AG09309 (cell line): Measurements from ENCODE around the gene FAM120C.

ENCODE experiments used
- DNase-seq: peaks from one replicate; pipeline ENCODE4 v3.0.0-alpha.2; 2010; ENCODE audit warnings: low read depth
- H3K4me3 ChIP-seq: 2 replicates; pipeline ENCODE4 v1.5.1; 2011; ENCODE audit warnings: mild to moderate bottlenecking, low read depth, low read length, moderate library complexity; ENCODE audit not compliant: control insufficient read depth
- TF ChIP-seq, protein P1 (sequence below): IDR thresholded peaks from 2 replicates; pipeline ENCODE4 v1.5.1; 2011; ENCODE audit warnings: mild to moderate bottlenecking, low read depth, low read length, inconsistent platforms; ENCODE audit not compliant: insufficient read depth, control insufficient read depth; ENCODE audit errors: missing control alignments

The FAM120C gene

DNA sequence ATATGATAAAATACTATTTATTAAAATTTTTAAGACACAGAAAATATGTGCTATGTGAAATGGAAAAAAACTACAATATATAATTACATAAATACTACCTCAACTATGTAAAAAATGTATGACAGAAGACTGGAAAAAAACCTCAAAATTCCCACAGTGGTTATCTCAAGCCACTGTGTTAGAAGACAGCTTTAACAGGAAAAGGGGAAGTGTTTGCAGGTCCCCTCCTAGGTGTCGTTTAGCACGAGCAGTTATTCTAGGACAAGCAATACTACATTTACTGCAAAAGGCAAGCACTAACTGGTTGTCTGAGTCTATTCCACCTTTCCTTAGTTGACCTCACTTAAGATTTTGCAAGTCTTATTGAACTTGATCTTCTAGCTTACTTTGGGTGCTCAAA lies 93.9 kb downstream of the FAM120C start:
- no peak for DNase-seq
- no peak overlapping the region for H3K4me3 ChIP-seq
- TF ChIP-seq, protein P1, sequence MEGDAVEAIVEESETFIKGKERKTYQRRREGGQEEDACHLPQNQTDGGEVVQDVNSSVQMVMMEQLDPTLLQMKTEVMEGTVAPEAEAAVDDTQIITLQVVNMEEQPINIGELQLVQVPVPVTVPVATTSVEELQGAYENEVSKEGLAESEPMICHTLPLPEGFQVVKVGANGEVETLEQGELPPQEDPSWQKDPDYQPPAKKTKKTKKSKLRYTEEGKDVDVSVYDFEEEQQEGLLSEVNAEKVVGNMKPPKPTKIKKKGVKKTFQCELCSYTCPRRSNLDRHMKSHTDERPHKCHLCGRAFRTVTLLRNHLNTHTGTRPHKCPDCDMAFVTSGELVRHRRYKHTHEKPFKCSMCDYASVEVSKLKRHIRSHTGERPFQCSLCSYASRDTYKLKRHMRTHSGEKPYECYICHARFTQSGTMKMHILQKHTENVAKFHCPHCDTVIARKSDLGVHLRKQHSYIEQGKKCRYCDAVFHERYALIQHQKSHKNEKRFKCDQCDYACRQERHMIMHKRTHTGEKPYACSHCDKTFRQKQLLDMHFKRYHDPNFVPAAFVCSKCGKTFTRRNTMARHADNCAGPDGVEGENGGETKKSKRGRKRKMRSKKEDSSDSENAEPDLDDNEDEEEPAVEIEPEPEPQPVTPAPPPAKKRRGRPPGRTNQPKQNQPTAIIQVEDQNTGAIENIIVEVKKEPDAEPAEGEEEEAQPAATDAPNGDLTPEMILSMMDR = no peak

DNA sequence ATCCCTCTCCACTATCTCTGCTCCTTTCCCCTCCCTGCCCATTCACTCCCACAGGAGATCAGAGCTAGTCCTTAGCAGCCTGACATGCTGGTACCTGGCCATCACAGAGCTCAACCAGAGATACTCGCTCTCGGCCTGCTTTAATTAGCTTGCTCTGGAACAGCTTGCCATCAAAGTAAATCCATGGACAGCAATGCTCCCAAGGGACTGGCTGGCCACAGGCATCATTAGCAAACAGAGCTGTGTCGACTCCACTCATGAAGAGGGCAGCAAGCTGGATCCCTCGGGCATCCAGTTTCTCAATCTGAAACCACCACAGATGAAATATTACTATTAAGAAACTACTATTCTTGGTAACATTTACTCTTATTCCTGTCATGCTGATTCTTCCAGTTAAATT lies 95.4 kb downstream of the FAM120C start:
- no peak overlapping the region for H3K4me3 ChIP-seq
- no peak for DNase-seq
- TF ChIP-seq, protein P1 = no peak

DNA sequence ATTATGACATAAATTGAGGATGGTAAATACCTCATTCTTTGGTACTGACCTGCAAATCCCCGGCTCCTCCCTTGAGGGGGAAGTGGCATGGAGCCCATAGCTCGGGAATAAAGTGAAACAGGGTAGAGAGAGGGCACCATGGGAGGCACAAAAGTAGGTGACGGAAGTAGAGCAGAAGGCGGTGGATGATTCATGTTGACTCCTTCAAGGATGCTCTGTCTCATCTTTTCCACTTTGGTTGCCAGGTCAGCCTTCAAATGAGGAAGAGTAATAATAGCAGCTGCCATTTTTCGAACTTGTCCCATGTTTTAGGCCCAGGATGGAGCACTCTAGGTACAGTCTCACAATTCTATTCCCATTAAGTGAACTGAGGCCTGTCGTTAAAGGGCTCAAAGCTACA lies 97.4 kb downstream of the FAM120C start:
- no peak overlapping the region for H3K4me3 ChIP-seq
- no peak for DNase-seq
- TF ChIP-seq, protein P1 = no peak

DNA sequence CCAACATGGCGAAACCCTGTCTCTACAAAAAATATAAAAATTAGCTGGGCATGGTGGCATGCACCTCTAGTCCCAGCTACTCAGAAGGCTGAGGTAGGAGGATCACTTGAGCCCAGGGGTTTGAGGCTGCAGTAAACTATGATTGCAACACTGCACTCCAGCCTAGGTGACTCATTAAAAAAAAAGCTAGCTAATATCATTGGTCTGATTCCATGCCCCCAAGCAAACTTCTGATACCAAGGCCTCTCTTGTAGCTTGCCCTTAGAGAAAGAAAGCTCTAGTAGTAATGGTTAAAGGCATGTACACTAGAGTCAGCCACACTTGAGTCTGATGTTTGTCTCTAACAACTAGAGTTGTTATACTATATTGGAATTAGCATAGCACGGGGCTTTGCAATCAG lies 106.2 kb downstream of the FAM120C start:
- H3K4me3 ChIP-seq = no peak overlapping the region
- TF ChIP-seq, protein P1 = no peak
- DNase-seq = peak; percentile 25

DNA sequence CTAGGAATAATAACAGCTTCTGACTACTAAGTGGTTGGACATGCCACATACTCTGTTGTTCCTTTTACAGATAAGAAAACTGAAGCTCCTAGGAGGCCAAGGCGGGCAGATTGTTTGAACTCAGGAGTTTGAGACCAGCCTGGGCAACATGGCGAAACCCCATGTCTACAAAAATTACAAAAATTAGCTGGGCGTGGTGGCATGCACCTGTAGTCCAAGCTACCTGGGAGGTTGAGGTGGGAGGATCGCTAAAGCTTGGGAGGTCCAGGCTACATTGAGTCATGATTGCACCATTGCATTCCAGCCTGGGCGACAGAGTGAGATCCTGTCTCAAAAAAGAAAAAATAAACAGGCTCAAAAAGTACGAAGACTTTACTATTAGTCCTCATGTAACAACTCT lies 108.2 kb downstream of the FAM120C start:
- TF ChIP-seq, protein P1 = no peak
- no peak overlapping the region for H3K4me3 ChIP-seq
- no peak for DNase-seq

DNA sequence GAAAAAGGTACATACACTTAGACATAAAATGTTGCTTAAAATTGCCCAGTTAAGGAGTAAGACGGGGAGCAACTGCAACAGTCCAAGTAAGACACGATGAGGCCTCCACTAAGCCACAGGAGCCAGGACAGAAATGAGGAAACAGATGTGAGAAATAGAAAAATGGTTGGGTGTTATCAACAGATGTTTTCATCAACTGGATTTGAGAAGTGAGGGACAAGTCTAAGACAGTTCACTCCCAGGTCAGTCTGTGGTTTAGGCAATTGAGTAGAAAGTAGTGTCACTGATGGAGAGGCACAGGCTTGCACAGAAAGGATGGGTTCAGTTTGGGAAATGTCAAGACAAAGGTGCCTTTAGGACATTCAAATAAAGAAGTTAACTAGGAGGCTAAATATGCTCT lies 115.3 kb downstream of the FAM120C start:
- TF ChIP-seq, protein P1 = no peak
- DNase-seq = no peak
- no peak overlapping the region for H3K4me3 ChIP-seq

DNA sequence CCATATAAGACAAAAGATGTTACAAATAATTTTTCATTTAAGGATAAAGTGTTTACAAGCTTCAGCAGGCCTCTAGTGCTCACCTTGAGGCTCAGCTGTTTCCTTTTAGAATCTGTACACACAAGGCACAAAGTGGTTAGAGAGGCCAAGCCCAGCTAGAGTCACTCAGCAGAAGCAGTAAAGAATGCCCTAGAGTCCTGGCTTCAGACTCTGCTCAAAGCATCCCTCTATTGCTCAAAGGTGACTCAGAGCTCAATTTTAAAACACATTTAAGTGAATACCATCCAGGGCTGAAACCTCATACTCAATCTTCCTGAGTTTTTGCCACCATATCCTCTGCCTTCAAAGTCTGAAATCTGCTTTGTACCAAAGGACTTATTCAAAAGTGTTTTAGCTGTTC lies 116.2 kb downstream of the FAM120C start:
- TF ChIP-seq, protein P1 = no peak
- DNase-seq = no peak
- no peak overlapping the region for H3K4me3 ChIP-seq
